Stomach (tissue), 4 donors: ENCODE data around the gene TMCC1.

Source experiments
- CTCF ChIP-seq, 7 experiments: fragments of 450-650 bp in 4 of 7; fragments of 200-600 bp in 3 of 7; sonication (generic) in 3 of 7; IDR thresholded peaks; one replicate each; pipeline ENCODE4 v1.5.1; 2016 to 2019; ENCODE audit warnings: antibody characterized with exemption in 7 of 7, control low read depth in 2 of 7, mild to moderate bottlenecking in 1 of 7
- EP300 ChIP-seq: sonication (generic); formaldehyde crosslinking; IDR thresholded peaks from one replicate; pipeline ENCODE4 v1.6.1; 2017; ENCODE audit warnings: antibody characterized with exemption
- POLR2A ChIP-seq, 4 donors: fragments of 450-650 bp; IDR thresholded peaks; one replicate each; pipeline ENCODE4 v1.6.1; 2016; ENCODE audit warnings: antibody characterized with exemption in 4 of 4, control low read depth in 2 of 4, mild to moderate bottlenecking in 1 of 4, moderate library complexity in 1 of 4
- POLR2AphosphoS5 ChIP-seq, 3 donors: sonication (generic); formaldehyde crosslinking; IDR thresholded peaks; one replicate each; pipeline ENCODE4 v1.6.1; 2016; ENCODE audit warnings: antibody characterized with exemption in 3 of 3

- TF ChIP-seq POLR2A (IDR thresholded peaks at IDR 0.05): no peak
- no peak for TF ChIP-seq CTCF (IDR thresholded peaks at IDR 0.05)
- TF ChIP-seq POLR2AphosphoS5 (IDR thresholded peaks at IDR 0.05): no peak
- no peak for TF ChIP-seq EP300
These were observed 71.3 kb downstream of the TMCC1 start for GRCh38 chr3:129822241-129822640.
